Activated T-cell treated with anti-CD3 and anti-CD28 coated beads, Interleukin-2, amount 50 U/mL, for 72 hours (primary cell): ENCODE measurements around the gene TRO. TPM values are rescaled to one million over a fixed set of nuclear protein-coding genes. Genes with fewer than 3 reads are reported as not detected.

Experiments used
- ATAC-seq, 2 donors: fragments of 150-1000 bp; cut with Tn5 transposase; replicated peaks in 1 of 2; 2 replicates each; pipeline ENCODE4 v1.10.0; 2021; ENCODE audit warnings: moderate library complexity in 2 of 2, mild to moderate bottlenecking in 1 of 2
- DNase-seq, 2 donors: peaks; one replicate each; pipeline ENCODE4 v3.0.0; 2021 to 2022; ENCODE audit warnings: mixed read lengths in 1 of 2
- H3K27ac Mint-ChIP-seq: one replicate; pipeline ENCODE4 v1.8.0; 2022; ENCODE audit warnings: mild to moderate bottlenecking, moderate library complexity, mixed read lengths
- H3K27me3 Mint-ChIP-seq: one replicate; pipeline ENCODE4 v1.8.0; 2022; ENCODE audit warnings: low read depth, mixed read lengths
- H3K36me3 Mint-ChIP-seq, 2 donors: one replicate each; pipeline ENCODE4 v1.8.0; 2022; ENCODE audit warnings: mixed read lengths in 2 of 2, mild to moderate bottlenecking in 1 of 2; ENCODE audit not compliant: insufficient read depth in 2 of 2
- H3K4me1 Mint-ChIP-seq: one replicate; pipeline ENCODE4 v1.8.0; 2022; ENCODE audit warnings: low read depth, mixed read lengths
- H3K4me3 Mint-ChIP-seq, 2 donors: one replicate each; pipeline ENCODE4 v1.8.0; 2022; ENCODE audit warnings: mild to moderate bottlenecking in 2 of 2, mixed read lengths in 2 of 2, moderate library complexity in 2 of 2
- H3K9me3 Mint-ChIP-seq, 2 donors: one replicate each; pipeline ENCODE4 v1.8.0; 2022; ENCODE audit warnings: mixed read lengths in 2 of 2
- total RNA-seq, 2 donors: library from RNA; stranded (reverse); gene quantifications; one replicate each; pipeline ENCODE4 v1.2.3, GENCODE V29; 2022

TRO gene
- total RNA-seq: 1 to 10 TPM; 4.1 to 7.6 TPM

GRCh38 chrX:54920610-54921426 lies at the start of gene TRO:
Gene TRO (plus strand): TSS chrX:54920824. CDS start chrX:54922247, 1,423 bp downstream.
- Mint-ChIP-seq H3K27me3 (peaks cover 24% of the 10 kb centered on the region), H3K4me3 (peak within 1 kb of the TSS; percentile 91 to 94), H3K4me1 (peaks cover 14% of the 10 kb centered on the region), H3K27ac (peak within 1 kb of the TSS; percentile 90), H3K9me3 (no peaks in the 10 kb centered on the region), H3K36me3 (peaks cover 0 to 4% of the 10 kb centered on the region in 2 donors)
- ATAC-seq (peak in 1 of 2 donors; percentile 23), DNase-seq (peak in 1 of 2 donors; percentile 0)

- H3K9me3 Mint-ChIP-seq: peaks cover 0 to 2% of the 10 kb centered on the region in 2 donors
- no peak for ATAC-seq
- H3K27me3 Mint-ChIP-seq: peaks cover 42% of the 10 kb centered on the region
- H3K36me3 Mint-ChIP-seq: no peaks in the 10 kb centered on the region
- no peak for DNase-seq
- H3K27ac Mint-ChIP-seq: no peak overlapping the region
- no peak overlapping the region for H3K4me3 Mint-ChIP-seq
- H3K4me1 Mint-ChIP-seq: no peaks in the 10 kb centered on the region
These were observed 34.9 kb upstream of the TRO start for GRCh38 chrX:54885740-54886139.

- DNase-seq (peak; percentile 18 to 19), ATAC-seq (peak; percentile 51 to 54)
- no peaks in the 10 kb centered on the region for H3K4me1 Mint-ChIP-seq
- H3K27ac Mint-ChIP-seq: no peak overlapping the region
- no peaks in the 10 kb centered on the region for H3K36me3 Mint-ChIP-seq
- H3K4me3 Mint-ChIP-seq: no peak overlapping the region
- H3K27me3 Mint-ChIP-seq: peaks cover 30% of the 10 kb centered on the region
- H3K9me3 Mint-ChIP-seq: no peaks in the 10 kb centered on the region
These were observed 29.1 kb upstream of the TRO start for GRCh38 chrX:54891573-54891972.

- Mint-ChIP-seq H3K4me1 (no peaks in the 10 kb centered on the region), H3K36me3 (no peaks in the 10 kb centered on the region), H3K27me3 (peaks cover 21% of the 10 kb centered on the region), H3K4me3 (no peak overlapping the region), H3K27ac (no peak overlapping the region), H3K9me3 (no peaks in the 10 kb centered on the region)
- no peak for DNase-seq
- ATAC-seq: no peak
These were observed 26.5 kb upstream of the TRO start for GRCh38 chrX:54894159-54894558.

- H3K9me3 Mint-ChIP-seq: peaks cover 2 to 3% of the 10 kb centered on the region in 2 donors
- no peak overlapping the region for H3K4me3 Mint-ChIP-seq
- DNase-seq (no peak), ATAC-seq (no peak)
- H3K36me3 Mint-ChIP-seq: peaks cover 0 to 5% of the 10 kb centered on the region in 2 donors
- peaks cover 8% of the 10 kb centered on the region for H3K27me3 Mint-ChIP-seq
- no peak overlapping the region for H3K27ac Mint-ChIP-seq
- no peaks in the 10 kb centered on the region for H3K4me1 Mint-ChIP-seq
These were observed 10.7 kb upstream of the TRO start for GRCh38 chrX:54909941-54910340.

GRCh38 chrX:54921427-54922021 lies 900 bp downstream of the TRO start:
- peaks cover 24% of the 10 kb centered on the region for H3K27me3 Mint-ChIP-seq
- peaks cover 0 to 4% of the 10 kb centered on the region in 2 donors for H3K36me3 Mint-ChIP-seq
- no peaks in the 10 kb centered on the region for H3K9me3 Mint-ChIP-seq
- peak overlapping the region; percentile 90 for H3K27ac Mint-ChIP-seq
- DNase-seq (peak; percentile 46 to 62), ATAC-seq (peak; percentile 75 to 82)
- peak overlapping the region; percentile 91 to 94 for H3K4me3 Mint-ChIP-seq
- peaks cover 14% of the 10 kb centered on the region for H3K4me1 Mint-ChIP-seq

- peaks cover 24% of the 10 kb centered on the region for H3K27me3 Mint-ChIP-seq
- peaks cover 0 to 4% of the 10 kb centered on the region in 2 donors for H3K36me3 Mint-ChIP-seq
- H3K4me3 Mint-ChIP-seq: peak overlapping the region; percentile 91 to 94
- no peak overlapping the region for H3K27ac Mint-ChIP-seq
- no peaks in the 10 kb centered on the region for H3K9me3 Mint-ChIP-seq
- DNase-seq (no peak), ATAC-seq (no peak)
- peaks cover 14% of the 10 kb centered on the region for H3K4me1 Mint-ChIP-seq
These were observed 1.9 kb downstream of the TRO start for GRCh38 chrX:54922547-54922946.

- no peaks in the 10 kb centered on the region for H3K9me3 Mint-ChIP-seq
These were observed 2.8 kb downstream of the TRO start for GRCh38 chrX:54923376-54923775.

GRCh38 chrX:54926978-54927377 lies 6.4 kb downstream of the TRO start:
- Mint-ChIP-seq H3K4me1 (no peaks in the 10 kb centered on the region), H3K4me3 (no peak overlapping the region), H3K9me3 (no peaks in the 10 kb centered on the region), H3K27me3 (peaks cover 12% of the 10 kb centered on the region), H3K36me3 (no peaks in the 10 kb centered on the region), H3K27ac (no peak overlapping the region)
- DNase-seq: no peak
- ATAC-seq: no peak

More at GRCh38 chrX:54923376-54923775, 2.8 kb downstream of the TRO start:
- ATAC-seq (no peak), DNase-seq (no peak)
- peaks cover 24% of the 10 kb centered on the region for H3K27me3 Mint-ChIP-seq
- no peak overlapping the region for H3K4me3 Mint-ChIP-seq
- peaks cover 0 to 4% of the 10 kb centered on the region in 2 donors for H3K36me3 Mint-ChIP-seq
- H3K4me1 Mint-ChIP-seq: peaks cover 14% of the 10 kb centered on the region
- no peak overlapping the region for H3K27ac Mint-ChIP-seq

GRCh38 chrX:54928876-54929275 lies 8.3 kb downstream of the TRO start:
- no peak for DNase-seq
- Mint-ChIP-seq H3K4me1 (no peaks in the 10 kb centered on the region), H3K9me3 (no peaks in the 10 kb centered on the region), H3K36me3 (no peaks in the 10 kb centered on the region), H3K27me3 (peaks cover 19% of the 10 kb centered on the region), H3K27ac (no peak overlapping the region), H3K4me3 (no peak overlapping the region)
- ATAC-seq: no peak

- Mint-ChIP-seq H3K9me3 (no peaks in the 10 kb centered on the region), H3K4me1 (no peaks in the 10 kb centered on the region), H3K27me3 (peaks cover 9% of the 10 kb centered on the region), H3K4me3 (no peak overlapping the region), H3K27ac (no peak overlapping the region), H3K36me3 (no peaks in the 10 kb centered on the region)
- no peak for ATAC-seq
- DNase-seq: no peak
These were observed 9.8 kb downstream of the TRO start for GRCh38 chrX:54930291-54931049.

- H3K27ac Mint-ChIP-seq: no peak overlapping the region
- no peak for DNase-seq
- no peaks in the 10 kb centered on the region for H3K4me1 Mint-ChIP-seq
- H3K27me3 Mint-ChIP-seq: peaks cover 9% of the 10 kb centered on the region
- no peak overlapping the region for H3K4me3 Mint-ChIP-seq
- no peaks in the 10 kb centered on the region for H3K36me3 Mint-ChIP-seq
- no peak for ATAC-seq
- no peaks in the 10 kb centered on the region for H3K9me3 Mint-ChIP-seq
These were observed 10.5 kb downstream of the TRO start for GRCh38 chrX:54931107-54931506.
